KMS-11 (cell line): ENCODE results near the gene SDHA.
"Not testable (repeated sequence)": the region's sequence is repeated elsewhere in the genome, so short reads cannot be mapped to it uniquely, and the experiment has no call there.

ENCODE experiments used
- H2AFZ ChIP-seq: fragments of 200-600 bp; sonication (generic); 2 replicates; pipeline ENCODE4 v1.6.1; 2016; ENCODE audit warnings: antibody characterized with exemption, mixed run types, low read depth
- H3K27ac ChIP-seq: fragments of 200-600 bp; sonication (generic); 2 replicates; pipeline ENCODE4 v1.6.1; 2016; ENCODE audit warnings: mild to moderate bottlenecking, mixed run types
- H3K27me3 ChIP-seq: fragments of 200-600 bp; sonication (generic); 2 replicates; pipeline ENCODE4 v1.6.1; 2017; ENCODE audit warnings: mild to moderate bottlenecking, low read depth, mixed run types, moderate library complexity; ENCODE audit not compliant: insufficient read depth
- H3K36me3 ChIP-seq: fragments of 200-600 bp; sonication (generic); 2 replicates; pipeline ENCODE4 v1.6.1; 2017; ENCODE audit warnings: mild to moderate bottlenecking, mixed run types; ENCODE audit not compliant: insufficient read depth
- H3K4me1 ChIP-seq: fragments of 200-600 bp; sonication (generic); 2 replicates; pipeline ENCODE4 v1.6.1; 2016; ENCODE audit warnings: mild to moderate bottlenecking, low read depth, mixed run types; ENCODE audit not compliant: poor library complexity, severe bottlenecking
- H3K4me2 ChIP-seq: fragments of 200-600 bp; sonication (generic); 2 replicates; pipeline ENCODE4 v1.7.0; 2016; ENCODE audit warnings: mild to moderate bottlenecking, mixed run types
- H3K4me3 ChIP-seq: fragments of 200-600 bp; sonication (generic); IDR thresholded peaks from 2 replicates; pipeline ENCODE4 v1.6.1; 2017; ENCODE audit warnings: low read depth, low read length, mixed read lengths; ENCODE audit not compliant: insufficient read depth
- H3K79me2 ChIP-seq: fragments of 200-600 bp; sonication (generic); 2 replicates; pipeline ENCODE4 v1.6.1; 2016; ENCODE audit warnings: low read depth, mixed run types; ENCODE audit not compliant: insufficient read depth
- H3K9ac ChIP-seq: fragments of 200-600 bp; sonication (generic); 2 replicates; pipeline ENCODE4 v1.6.1; 2016; ENCODE audit warnings: mild to moderate bottlenecking, mixed run types
- H4K20me1 ChIP-seq: fragments of 200-600 bp; sonication (generic); 2 replicates; pipeline ENCODE4 v1.6.1; 2016; ENCODE audit warnings: mild to moderate bottlenecking, mixed run types; ENCODE audit not compliant: insufficient read depth
- CTCF ChIP-seq: fragments of 200-600 bp; sonication (generic); conservative IDR thresholded peaks from 2 replicates; pipeline ENCODE4 v1.6.1; 2017; ENCODE audit warnings: low read depth, mild to moderate bottlenecking, antibody characterized with exemption, low read length, moderate library complexity, mixed read lengths

The SDHA gene

GRCh38 chr5:194603-195209, 23.4 kb upstream of the SDHA start:
- no peak overlapping the region for H3K4me2 ChIP-seq
- no peak overlapping the region for H2AFZ ChIP-seq
- H3K27me3 ChIP-seq: no peaks in the 10 kb centered on the region
- TF ChIP-seq CTCF: no peak
- peaks cover 31% of the 10 kb centered on the region for H3K4me1 ChIP-seq
- no peaks in the 10 kb centered on the region for H4K20me1 ChIP-seq
- peaks cover 5% of the 10 kb centered on the region; the same call in 1 of the 2 replicates for H3K36me3 ChIP-seq
- no peak overlapping the region for H3K27ac ChIP-seq
- H3K9ac ChIP-seq: no peak overlapping the region
- H3K4me3 ChIP-seq: no peak overlapping the region
- peaks cover 38% of the 10 kb centered on the region for H3K79me2 ChIP-seq

GRCh38 chr5:195401-196160, 22.5 kb upstream of the SDHA start:
- H3K4me1 ChIP-seq: peaks cover 23% of the 10 kb centered on the region
- H3K79me2 ChIP-seq: peaks cover 41% of the 10 kb centered on the region
- no peak overlapping the region for H3K4me3 ChIP-seq
- H3K27me3 ChIP-seq: no peaks in the 10 kb centered on the region
- H3K27ac ChIP-seq: no peak overlapping the region
- peaks cover 5% of the 10 kb centered on the region; the same call in 1 of the 2 replicates for H3K36me3 ChIP-seq
- H2AFZ ChIP-seq: no peak overlapping the region
- no peak overlapping the region for H3K4me2 ChIP-seq
- H3K9ac ChIP-seq: no peak overlapping the region
- H4K20me1 ChIP-seq: no peaks in the 10 kb centered on the region
- no peak for TF ChIP-seq CTCF

- Histone ChIP-seq H2AFZ (no peak overlapping the region), H3K4me1 (peaks cover 15% of the 10 kb centered on the region), H3K27ac (no peak overlapping the region), H3K4me3 (no peak overlapping the region), H4K20me1 (no peaks in the 10 kb centered on the region), H3K9ac (no peak overlapping the region), H3K4me2 (no peak overlapping the region), H3K27me3 (no peaks in the 10 kb centered on the region), H3K79me2 (peaks cover 41% of the 10 kb centered on the region), H3K36me3 (peaks cover 5% of the 10 kb centered on the region; the same call in 1 of the 2 replicates)
- no peak for TF ChIP-seq CTCF
These were observed 21.8 kb upstream of the SDHA start for GRCh38 chr5:196350-196749.

- not testable (repeated sequence) for H3K36me3 ChIP-seq, H3K4me3 ChIP-seq, H3K4me1 ChIP-seq, H3K9ac ChIP-seq, H3K4me2 ChIP-seq, H4K20me1 ChIP-seq, H3K27ac ChIP-seq, H2AFZ ChIP-seq, H3K27me3 ChIP-seq
- peaks cover 38% of the 10 kb centered on the region for H3K79me2 ChIP-seq
These were observed 21.1 kb upstream of the SDHA start for GRCh38 chr5:197031-197430.
